ENCODE data around the gene GTF2IRD2.
"Not testable (repeated sequence)": the region's sequence is repeated elsewhere in the genome, so short reads cannot be mapped to it uniquely, and the experiment has no call there.

GRCh38 chr7:74797848-74798622 lies 53.4 kb downstream of the GTF2IRD2 start:
- not testable (repeated sequence) for TF ChIP-seq POLR2AphosphoS5, POLR2A (IDR thresholded peaks at IDR 0.05)

All from spleen (tissue), 3 donors.